Transverse colon (tissue), 4 donors: ENCODE measurements around the gene EYS. TPM values are rescaled to one million over a fixed set of nuclear protein-coding genes. Genes with fewer than 3 reads are reported as not detected.

ENCODE experiments used
- DNase-seq: peaks from one replicate; pipeline ENCODE4 v3.0.0-alpha.2; 2019
- H3K27ac ChIP-seq, 4 donors: fragments of 200-600 bp; sonication (generic); 2 replicates each; pipeline ENCODE4 v1.5.1; 2016 to 2018; ENCODE audit warnings: inconsistent platforms in 4 of 4
- H3K27me3 ChIP-seq: fragments of 200-600 bp; sonication (generic); 2 replicates; pipeline ENCODE4 v1.5.1; 2017; ENCODE audit warnings: inconsistent platforms
- H3K36me3 ChIP-seq, 4 donors: fragments of 200-600 bp; sonication (generic); 2 replicates each; pipeline ENCODE4 v1.5.1; 2017 to 2019; ENCODE audit warnings: inconsistent platforms in 4 of 4
- H3K4me1 ChIP-seq, 4 donors: fragments of 200-600 bp; sonication (generic); 2 replicates each; pipeline ENCODE4 v1.5.1; 2017 to 2020; ENCODE audit warnings: inconsistent platforms in 4 of 4
- H3K4me3 ChIP-seq, 4 donors: fragments of 200-600 bp; sonication (generic); 1 replicate in 1 of 4; 2 replicates in 3 of 4; pipeline versions ENCODE4 v1.5.1 to v1.6.1; 2017 to 2019; ENCODE audit warnings: inconsistent platforms in 4 of 4
- H3K9me3 ChIP-seq, 2 donors: fragments of 200-600 bp; sonication (generic); 2 replicates each; pipeline ENCODE4 v1.5.1; 2017 to 2019; ENCODE audit warnings: inconsistent platforms in 2 of 2
- CTCF ChIP-seq, 5 experiments: fragments of 200-600 bp in 3 of 5; fragments of 450-650 bp in 2 of 5; sonication (generic) in 3 of 5; IDR thresholded peaks; 1 replicate in 2 of 5; 2 replicates in 3 of 5; pipeline ENCODE4 v1.5.1; 2016 to 2017; ENCODE audit warnings: antibody characterized with exemption in 5 of 5, inconsistent platforms in 3 of 5, mild to moderate bottlenecking in 2 of 5, moderate library complexity in 1 of 5
- EP300 ChIP-seq: sonication (generic); formaldehyde crosslinking; IDR thresholded peaks from one replicate; pipeline ENCODE4 v1.6.1; 2017; ENCODE audit warnings: antibody characterized with exemption, low read depth
- POLR2A ChIP-seq: fragments of 450-650 bp; IDR thresholded peaks from one replicate; pipeline ENCODE4 v1.6.1; 2016; ENCODE audit warnings: antibody characterized with exemption, mild to moderate bottlenecking, moderate library complexity
- POLR2AphosphoS5 ChIP-seq, 3 donors: sonication (generic); formaldehyde crosslinking; IDR thresholded peaks; one replicate each; pipeline ENCODE4 v1.6.1; 2016; ENCODE audit warnings: antibody characterized with exemption in 3 of 3
- WGBS, 2 donors: methylation state at CpG; one replicate each; pipeline ENCODE4 v1.1.5; 2018; ENCODE audit warnings: low coverage in 1 of 2; 5-methylcytosine and 5-hydroxymethylcytosine counted together
- in situ Hi-C, 4 donors: fragments of 200-750 bp; cut with MboI; loops; one replicate each; pipeline versions ENCODE4 v1.15.0 to v1.15.1; 2017; ENCODE audit warnings: low sequenced_read_pairs in 3 of 4, low pct_ligation_motif_present in 1 of 4, low pct_unique_long_range_greater_than_20kb in 1 of 4
- intact Hi-C: fragments of 100-400 bp; cut with DNase I; formaldehyde crosslinking; loops from one replicate; pipeline ENCODE4 v1.15.1; 2023; ENCODE audit warnings: low total_unique reads
- total RNA-seq, 4 donors: library from RNA; depleted of rRNA; stranded (reverse); fragments of >200 nt; gene quantifications; one replicate each; pipeline ENCODE4 v1.1.0, GENCODE V29; 2016

The EYS gene
- total RNA-seq, 4 donors from 2014 or later = 0.41 TPM; not detected in 3

GRCh38 chr6:63985223-63985622 lies 1721.8 kb downstream of the EYS start:
- Histone ChIP-seq H3K4me3 (no peak overlapping the region), H3K4me1 (no peaks in the 10 kb centered on the region), H3K27me3 (no peaks in the 10 kb centered on the region), H3K27ac (no peak overlapping the region), H3K9me3 (no peaks in the 10 kb centered on the region), H3K36me3 (no peaks in the 10 kb centered on the region)
- DNase-seq = no peak
- in situ Hi-C loops = no loop called here
- TF ChIP-seq POLR2AphosphoS5 (IDR thresholded peaks at IDR 0.05) = no peak
- TF ChIP-seq EP300 = no peak
- no peak for TF ChIP-seq CTCF (IDR thresholded peaks at IDR 0.05)
- no peak for TF ChIP-seq POLR2A
- intact Hi-C loops = no loop called here
- 80 to 83% methylated on average over 2 to 3 of the region's 3 CpGs for WGBS, 2 donors

GRCh38 chr6:63975699-63976098 lies 1731.3 kb downstream of the EYS start:
- TF ChIP-seq POLR2A (no peak), EP300 (no peak), CTCF (IDR thresholded peaks at IDR 0.05) (no peak), POLR2AphosphoS5 (IDR thresholded peaks at IDR 0.05) (no peak)
- no peaks in the 10 kb centered on the region for H3K27me3 ChIP-seq
- H3K9me3 ChIP-seq = no peaks in the 10 kb centered on the region
- no peak overlapping the region for H3K4me3 ChIP-seq
- no peak for DNase-seq
- 43 to 82% methylated on average over 1 of the region's 1 CpG for WGBS, 2 donors
- no peak overlapping the region for H3K27ac ChIP-seq
- in situ Hi-C loops = no loop called here
- H3K4me1 ChIP-seq = no peaks in the 10 kb centered on the region
- H3K36me3 ChIP-seq = no peaks in the 10 kb centered on the region
- intact Hi-C loops = no loop called here

- Histone ChIP-seq H3K9me3 (no peaks in the 10 kb centered on the region), H3K27me3 (no peaks in the 10 kb centered on the region), H3K27ac (no peak overlapping the region), H3K4me1 (no peaks in the 10 kb centered on the region), H3K4me3 (no peak overlapping the region), H3K36me3 (no peaks in the 10 kb centered on the region)
- in situ Hi-C loops (no loop called here), intact Hi-C loops (no loop called here)
- DNase-seq = no peak
- WGBS, 2 donors = 77 to 91% methylated on average over 1 to 2 of the region's 2 CpGs
- no peak for TF ChIP-seq CTCF (IDR thresholded peaks at IDR 0.05)
- TF ChIP-seq POLR2AphosphoS5 (IDR thresholded peaks at IDR 0.05) = no peak
- no peak for TF ChIP-seq EP300
- no peak for TF ChIP-seq POLR2A
Measured at GRCh38 chr6:63968650-63969049, 1738.4 kb downstream of the EYS start.

GRCh38 chr6:63964366-63964765 lies 1742.7 kb downstream of the EYS start:
- intact Hi-C loops = no loop called here
- no peak overlapping the region for H3K27ac ChIP-seq
- in situ Hi-C loops = no loop called here
- TF ChIP-seq POLR2AphosphoS5 (IDR thresholded peaks at IDR 0.05) (no peak), EP300 (no peak), POLR2A (no peak), CTCF (IDR thresholded peaks at IDR 0.05) (no peak)
- H3K27me3 ChIP-seq = no peaks in the 10 kb centered on the region
- H3K4me1 ChIP-seq = no peaks in the 10 kb centered on the region
- no peak for DNase-seq
- no peaks in the 10 kb centered on the region for H3K9me3 ChIP-seq
- no peak overlapping the region for H3K4me3 ChIP-seq
- H3K36me3 ChIP-seq = no peaks in the 10 kb centered on the region
